HepG2 (cell line): ENCODE results near the gene ACTR1A. TPM values are rescaled to one million over a fixed set of nuclear protein-coding genes. Genes with fewer than 3 reads are reported as not detected.

ENCODE experiments used
- ATF7-NPFF ChIP-seq: sonication (generic); formaldehyde crosslinking; IDR thresholded peaks from 2 replicates; pipeline ENCODE4 v1.8.1; 2023; ENCODE audit warnings: mild to moderate bottlenecking, low read depth, missing genetic modification reagents, moderate library complexity
- CBFB ChIP-seq: sonication (generic); formaldehyde crosslinking; IDR thresholded peaks from 2 replicates; pipeline ENCODE4 v1.4.0; 2020; ENCODE audit warnings: missing genetic modification reagents
- ERF ChIP-seq: IDR thresholded peaks from 2 replicates; pipeline ENCODE4 v1.6.1; 2018; ENCODE audit warnings: missing biosample characterization, missing genetic modification reagents
- FOXO1 ChIP-seq: sonication (generic); formaldehyde crosslinking; IDR thresholded peaks from 2 replicates; pipeline ENCODE4 v1.4.0; 2020; ENCODE audit warnings: missing genetic modification reagents
- HDAC2 ChIP-seq: sonication (generic); formaldehyde crosslinking; IDR thresholded peaks from 2 replicates; pipeline ENCODE4 v1.4.0; 2020; ENCODE audit warnings: missing genetic modification reagents
- HNRNPK ChIP-seq: fragments of 200-400 bp; formaldehyde crosslinking; IDR thresholded peaks from 2 replicates; pipeline ENCODE4 v1.6.1; 2018; ENCODE audit warnings: low read length, low read depth, moderate library complexity, mild to moderate bottlenecking; ENCODE audit not compliant: poor library complexity, severe bottlenecking
- IKZF4 ChIP-seq: sonication (generic); formaldehyde crosslinking; IDR thresholded peaks from 2 replicates; pipeline ENCODE4 v1.5.1; 2020; ENCODE audit warnings: borderline replicate concordance, mild to moderate bottlenecking, low read depth, missing genetic modification reagents; ENCODE audit errors: not compliant biosample characterization
- NFYC ChIP-seq: IDR thresholded peaks from 2 replicates; pipeline ENCODE4 v1.6.1; 2016; ENCODE audit warnings: missing genetic modification reagents, missing compliant biosample characterization
- TBX3 ChIP-seq: fragments of 450-650 bp; IDR thresholded peaks from 2 replicates; pipeline ENCODE4 v1.6.1; 2017; ENCODE audit warnings: antibody characterized with exemption, mild to moderate bottlenecking, inconsistent platforms, borderline replicate concordance
- ZBTB7A ChIP-seq: sonication (generic); formaldehyde crosslinking; IDR thresholded peaks from 2 replicates; pipeline ENCODE4 v1.8.0; 2022; ENCODE audit warnings: mild to moderate bottlenecking, missing genetic modification reagents
- ZFY ChIP-seq: sonication (generic); formaldehyde crosslinking; IDR thresholded peaks from 2 replicates; pipeline ENCODE4 v1.4.0; 2020; ENCODE audit warnings: missing genetic modification reagents
- ZFYVE20 ChIP-seq: sonication (generic); formaldehyde crosslinking; IDR thresholded peaks from 2 replicates; pipeline ENCODE4 v1.8.0; 2023; ENCODE audit warnings: low read depth, mild to moderate bottlenecking, moderate library complexity, missing genetic modification reagents, borderline replicate concordance
- ZNF674 ChIP-seq: sonication (generic); formaldehyde crosslinking; IDR thresholded peaks from 2 replicates; pipeline ENCODE4 v1.5.0; 2020; ENCODE audit warnings: low read depth, mild to moderate bottlenecking, missing genetic modification reagents
- polyA plus RNA-seq, 8 experiments: library from polyadenylated mRNA; depleted of rRNA in 3 of 8; stranded (reverse) in 7 of 8; unstranded in 1 of 8; fragments of >200 nt; fragmentation: Illumina TruSeq in 4 of 8; extraction: Trizol in 4 of 8; gene quantifications; 2 replicates each; pipeline versions ENCODE4 v1.2.1 to v1.2.3, GENCODE V29; 2011 to 2016; ENCODE audit warnings: low read depth in 4 of 8, missing spikeins in 1 of 8, mixed read lengths in 1 of 8; ENCODE audit not compliant: insufficient read depth in 1 of 8
- total RNA-seq, 5 experiments: library from RNA; depleted of rRNA; stranded (reverse); fragments of >200 nt; fragmentation: Illumina TruSeq; extraction: Trizol; gene quantifications; 2 replicates each; pipeline ENCODE4 v1.2.3, GENCODE V29; 2016; ENCODE audit warnings: low read depth in 1 of 5
- TF ChIP-seq, protein P1 (sequence below): sonication (generic); formaldehyde crosslinking; IDR thresholded peaks from 2 replicates; pipeline ENCODE4 v1.9.0; 2021; ENCODE audit warnings: mild to moderate bottlenecking, missing genetic modification reagents
- TF ChIP-seq, protein P2 (sequence below): IDR thresholded peaks from 2 replicates; pipeline ENCODE4 v1.6.1; 2016
- TF ChIP-seq, protein P3 (sequence below): sonication (generic); formaldehyde crosslinking; IDR thresholded peaks from 2 replicates; pipeline ENCODE4 v1.4.0; 2020; ENCODE audit warnings: low read depth, missing genetic modification reagents

ACTR1A gene
- total and polyA plus RNA-seq, 2 of the 13 experiments (the other 11 are each of a cell fraction or from before 2014, with no cell fraction given) = 59.6 to 62.8 TPM

DNA sequence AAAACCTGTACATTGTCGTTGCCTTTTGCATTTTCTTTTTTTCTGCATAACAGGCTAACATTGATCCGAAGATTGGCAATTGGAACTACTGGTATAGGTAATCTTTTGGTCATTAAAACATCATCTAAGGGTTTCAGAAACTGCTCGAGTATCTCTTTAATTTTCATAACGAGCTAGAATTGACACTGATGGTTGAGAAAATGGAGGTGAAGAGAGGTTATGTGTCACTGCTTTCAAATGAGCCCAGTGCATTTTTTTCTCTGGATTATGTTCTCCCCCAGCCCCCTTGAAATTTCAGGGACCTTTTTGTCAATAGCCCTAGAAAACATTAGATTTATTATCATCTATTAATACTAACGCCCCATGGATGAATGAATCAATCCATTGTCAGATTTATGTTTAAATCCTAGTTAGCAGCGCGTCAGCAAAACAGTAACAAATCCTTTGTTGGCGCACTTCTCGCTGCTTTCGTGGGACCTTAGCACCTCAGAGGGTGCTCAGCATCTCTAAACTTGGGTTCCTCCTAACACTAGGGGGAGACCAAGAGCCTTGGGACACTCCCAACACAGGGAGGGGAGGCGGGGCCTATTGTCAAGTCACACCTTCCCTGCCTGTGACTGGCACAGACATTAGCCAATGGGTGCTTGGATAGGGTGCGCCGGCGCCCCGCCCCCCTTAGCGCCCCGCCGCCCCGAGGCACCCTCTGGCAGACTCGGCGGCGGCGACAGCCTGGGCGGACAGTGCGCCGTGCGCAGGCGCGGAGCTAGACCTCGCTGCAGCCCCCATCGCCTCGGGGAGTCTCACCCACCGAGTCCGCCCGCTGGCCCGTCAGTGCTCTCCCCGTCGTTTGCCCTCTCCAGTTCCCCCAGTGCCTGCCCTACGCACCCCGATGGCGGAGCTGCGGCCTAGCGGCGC is 1.0 kb upstream of the ACTR1A start, which contains the start of gene SUFU (continued):
- TF ChIP-seq, protein P1, sequence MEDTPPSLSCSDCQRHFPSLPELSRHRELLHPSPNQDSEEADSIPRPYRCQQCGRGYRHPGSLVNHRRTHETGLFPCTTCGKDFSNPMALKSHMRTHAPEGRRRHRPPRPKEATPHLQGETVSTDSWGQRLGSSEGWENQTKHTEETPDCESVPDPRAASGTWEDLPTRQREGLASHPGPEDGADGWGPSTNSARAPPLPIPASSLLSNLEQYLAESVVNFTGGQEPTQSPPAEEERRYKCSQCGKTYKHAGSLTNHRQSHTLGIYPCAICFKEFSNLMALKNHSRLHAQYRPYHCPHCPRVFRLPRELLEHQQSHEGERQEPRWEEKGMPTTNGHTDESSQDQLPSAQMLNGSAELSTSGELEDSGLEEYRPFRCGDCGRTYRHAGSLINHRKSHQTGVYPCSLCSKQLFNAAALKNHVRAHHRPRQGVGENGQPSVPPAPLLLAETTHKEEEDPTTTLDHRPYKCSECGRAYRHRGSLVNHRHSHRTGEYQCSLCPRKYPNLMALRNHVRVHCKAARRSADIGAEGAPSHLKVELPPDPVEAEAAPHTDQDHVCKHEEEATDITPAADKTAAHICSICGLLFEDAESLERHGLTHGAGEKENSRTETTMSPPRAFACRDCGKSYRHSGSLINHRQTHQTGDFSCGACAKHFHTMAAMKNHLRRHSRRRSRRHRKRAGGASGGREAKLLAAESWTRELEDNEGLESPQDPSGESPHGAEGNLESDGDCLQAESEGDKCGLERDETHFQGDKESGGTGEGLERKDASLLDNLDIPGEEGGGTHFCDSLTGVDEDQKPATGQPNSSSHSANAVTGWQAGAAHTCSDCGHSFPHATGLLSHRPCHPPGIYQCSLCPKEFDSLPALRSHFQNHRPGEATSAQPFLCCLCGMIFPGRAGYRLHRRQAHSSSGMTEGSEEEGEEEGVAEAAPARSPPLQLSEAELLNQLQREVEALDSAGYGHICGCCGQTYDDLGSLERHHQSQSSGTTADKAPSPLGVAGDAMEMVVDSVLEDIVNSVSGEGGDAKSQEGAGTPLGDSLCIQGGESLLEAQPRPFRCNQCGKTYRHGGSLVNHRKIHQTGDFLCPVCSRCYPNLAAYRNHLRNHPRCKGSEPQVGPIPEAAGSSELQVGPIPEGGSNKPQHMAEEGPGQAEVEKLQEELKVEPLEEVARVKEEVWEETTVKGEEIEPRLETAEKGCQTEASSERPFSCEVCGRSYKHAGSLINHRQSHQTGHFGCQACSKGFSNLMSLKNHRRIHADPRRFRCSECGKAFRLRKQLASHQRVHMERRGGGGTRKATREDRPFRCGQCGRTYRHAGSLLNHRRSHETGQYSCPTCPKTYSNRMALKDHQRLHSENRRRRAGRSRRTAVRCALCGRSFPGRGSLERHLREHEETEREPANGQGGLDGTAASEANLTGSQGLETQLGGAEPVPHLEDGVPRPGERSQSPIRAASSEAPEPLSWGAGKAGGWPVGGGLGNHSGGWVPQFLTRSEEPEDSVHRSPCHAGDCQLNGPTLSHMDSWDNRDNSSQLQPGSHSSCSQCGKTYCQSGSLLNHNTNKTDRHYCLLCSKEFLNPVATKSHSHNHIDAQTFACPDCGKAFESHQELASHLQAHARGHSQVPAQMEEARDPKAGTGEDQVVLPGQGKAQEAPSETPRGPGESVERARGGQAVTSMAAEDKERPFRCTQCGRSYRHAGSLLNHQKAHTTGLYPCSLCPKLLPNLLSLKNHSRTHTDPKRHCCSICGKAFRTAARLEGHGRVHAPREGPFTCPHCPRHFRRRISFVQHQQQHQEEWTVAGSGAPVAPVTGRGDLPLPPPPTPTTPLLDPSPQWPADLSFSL = no peak
- TF ChIP-seq ATF7-NPFF (CRISPR knock-in tag) (peak; percentile 60; the same call in 1 of the 2 replicates), ZFY (CRISPR knock-in tag) (peak; percentile 84), ZFYVE20 (CRISPR knock-in tag) (0 out of 2 replicates have a peak, but pooled peaks have one; percentile 43), ZNF674 (peak; percentile 84; the same call in 1 of the 2 replicates), HDAC2 (peak; percentile 54; the same call in 1 of the 2 replicates), TBX3 (peak; percentile 76; the same call in 1 of the 2 replicates), ZBTB7A (CRISPR knock-in tag) (no peak; the same call in 1 of the 2 replicates), IKZF4 (CRISPR knock-in tag) (no peak), CBFB (CRISPR knock-in tag) (peak; percentile 36; the same call in 1 of the 2 replicates), HNRNPK (no peak), FOXO1 (CRISPR knock-in tag) (0 out of 2 replicates have a peak, but pooled peaks have one; percentile 18), NFYC (CRISPR knock-in tag) (peak; percentile 92), ERF (CRISPR knock-in tag) (peak; percentile 54; the same call in 1 of the 2 replicates)
- TF ChIP-seq, protein P2, sequence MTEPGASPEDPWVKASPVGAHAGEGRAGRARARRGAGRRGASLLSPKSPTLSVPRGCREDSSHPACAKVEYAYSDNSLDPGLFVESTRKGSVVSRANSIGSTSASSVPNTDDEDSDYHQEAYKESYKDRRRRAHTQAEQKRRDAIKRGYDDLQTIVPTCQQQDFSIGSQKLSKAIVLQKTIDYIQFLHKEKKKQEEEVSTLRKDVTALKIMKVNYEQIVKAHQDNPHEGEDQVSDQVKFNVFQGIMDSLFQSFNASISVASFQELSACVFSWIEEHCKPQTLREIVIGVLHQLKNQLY (CRISPR knock-in tag) = no peak
- TF ChIP-seq, protein P3, sequence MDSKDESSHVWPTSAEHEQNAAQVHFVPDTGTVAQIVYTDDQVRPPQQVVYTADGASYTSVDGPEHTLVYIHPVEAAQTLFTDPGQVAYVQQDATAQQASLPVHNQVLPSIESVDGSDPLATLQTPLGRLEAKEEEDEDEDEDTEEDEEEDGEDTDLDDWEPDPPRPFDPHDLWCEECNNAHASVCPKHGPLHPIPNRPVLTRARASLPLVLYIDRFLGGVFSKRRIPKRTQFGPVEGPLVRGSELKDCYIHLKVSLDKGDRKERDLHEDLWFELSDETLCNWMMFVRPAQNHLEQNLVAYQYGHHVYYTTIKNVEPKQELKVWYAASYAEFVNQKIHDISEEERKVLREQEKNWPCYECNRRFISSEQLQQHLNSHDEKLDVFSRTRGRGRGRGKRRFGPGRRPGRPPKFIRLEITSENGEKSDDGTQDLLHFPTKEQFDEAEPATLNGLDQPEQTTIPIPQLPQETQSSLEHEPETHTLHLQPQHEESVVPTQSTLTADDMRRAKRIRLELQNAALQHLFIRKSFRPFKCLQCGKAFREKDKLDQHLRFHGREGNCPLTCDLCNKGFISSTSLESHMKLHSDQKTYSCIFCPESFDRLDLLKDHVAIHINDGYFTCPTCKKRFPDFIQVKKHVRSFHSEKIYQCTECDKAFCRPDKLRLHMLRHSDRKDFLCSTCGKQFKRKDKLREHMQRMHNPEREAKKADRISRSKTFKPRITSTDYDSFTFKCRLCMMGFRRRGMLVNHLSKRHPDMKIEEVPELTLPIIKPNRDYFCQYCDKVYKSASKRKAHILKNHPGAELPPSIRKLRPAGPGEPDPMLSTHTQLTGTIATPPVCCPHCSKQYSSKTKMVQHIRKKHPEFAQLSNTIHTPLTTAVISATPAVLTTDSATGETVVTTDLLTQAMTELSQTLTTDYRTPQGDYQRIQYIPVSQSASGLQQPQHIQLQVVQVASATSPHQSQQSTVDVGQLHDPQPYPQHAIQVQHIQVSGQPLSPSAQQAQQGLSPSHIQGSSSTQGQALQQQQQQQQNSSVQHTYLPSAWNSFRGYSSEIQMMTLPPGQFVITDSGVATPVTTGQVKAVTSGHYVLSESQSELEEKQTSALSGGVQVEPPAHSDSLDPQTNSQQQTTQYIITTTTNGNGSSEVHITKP (CRISPR knock-in tag) = peak; percentile 66; the same call in 1 of the 2 replicates
